Measurements from ENCODE around the gene ACTRT2.

Gene ACTRT2

DNA sequence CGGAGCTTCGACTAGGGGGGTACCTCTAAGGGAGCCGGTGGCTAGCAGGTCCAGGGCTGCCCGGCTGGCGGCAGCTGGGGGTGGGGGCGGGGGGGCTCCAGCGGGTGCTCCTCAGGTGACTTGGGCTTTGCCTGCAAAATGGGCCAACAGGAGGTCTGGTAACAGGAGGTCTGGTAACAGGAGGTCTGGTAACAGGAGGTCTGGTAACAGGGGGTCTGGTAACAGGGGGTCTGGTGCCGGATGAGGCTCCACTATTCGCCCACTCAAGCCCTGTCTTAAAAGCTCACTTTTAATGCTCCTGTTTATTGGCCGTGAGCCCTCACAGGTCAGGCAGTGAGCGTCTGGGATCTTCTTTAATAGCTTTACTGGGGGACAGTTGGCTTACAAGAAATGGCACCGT is 40.4 kb upstream of the ACTRT2 start:
- H3K4me3 ChIP-seq (ENCODE audit: low read depth, low read length), result no peak overlapping the region
- TF ChIP-seq, protein P1, sequence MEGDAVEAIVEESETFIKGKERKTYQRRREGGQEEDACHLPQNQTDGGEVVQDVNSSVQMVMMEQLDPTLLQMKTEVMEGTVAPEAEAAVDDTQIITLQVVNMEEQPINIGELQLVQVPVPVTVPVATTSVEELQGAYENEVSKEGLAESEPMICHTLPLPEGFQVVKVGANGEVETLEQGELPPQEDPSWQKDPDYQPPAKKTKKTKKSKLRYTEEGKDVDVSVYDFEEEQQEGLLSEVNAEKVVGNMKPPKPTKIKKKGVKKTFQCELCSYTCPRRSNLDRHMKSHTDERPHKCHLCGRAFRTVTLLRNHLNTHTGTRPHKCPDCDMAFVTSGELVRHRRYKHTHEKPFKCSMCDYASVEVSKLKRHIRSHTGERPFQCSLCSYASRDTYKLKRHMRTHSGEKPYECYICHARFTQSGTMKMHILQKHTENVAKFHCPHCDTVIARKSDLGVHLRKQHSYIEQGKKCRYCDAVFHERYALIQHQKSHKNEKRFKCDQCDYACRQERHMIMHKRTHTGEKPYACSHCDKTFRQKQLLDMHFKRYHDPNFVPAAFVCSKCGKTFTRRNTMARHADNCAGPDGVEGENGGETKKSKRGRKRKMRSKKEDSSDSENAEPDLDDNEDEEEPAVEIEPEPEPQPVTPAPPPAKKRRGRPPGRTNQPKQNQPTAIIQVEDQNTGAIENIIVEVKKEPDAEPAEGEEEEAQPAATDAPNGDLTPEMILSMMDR (IDR thresholded peaks at IDR 0.05; ENCODE audit: borderline replicate concordance, insufficient read depth, low read depth, low read length), result no peak

DNA sequence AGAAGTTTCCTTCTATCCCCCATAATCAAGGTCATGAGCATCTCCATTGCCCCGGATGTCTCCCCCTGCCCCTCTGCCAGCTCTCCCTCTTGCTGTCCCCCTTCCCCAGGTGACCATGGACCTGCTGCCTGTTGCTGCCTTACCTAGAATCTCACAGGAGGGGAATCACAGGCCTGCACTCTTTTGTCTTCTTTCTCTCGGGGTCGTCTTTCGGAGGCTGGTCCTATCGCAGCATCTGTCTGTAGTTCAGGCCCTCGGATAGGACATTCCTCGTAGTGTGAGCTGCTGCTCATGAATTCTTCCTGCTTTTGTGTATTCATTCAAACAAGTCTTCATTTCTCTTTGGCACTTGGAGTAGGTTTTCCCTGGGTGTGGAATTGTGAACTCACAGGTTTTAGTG is 39.9 kb upstream of the ACTRT2 start:
- TF ChIP-seq, protein P1 (IDR thresholded peaks at IDR 0.05; ENCODE audit: borderline replicate concordance, insufficient read depth, low read depth, low read length), result no peak

DNA sequence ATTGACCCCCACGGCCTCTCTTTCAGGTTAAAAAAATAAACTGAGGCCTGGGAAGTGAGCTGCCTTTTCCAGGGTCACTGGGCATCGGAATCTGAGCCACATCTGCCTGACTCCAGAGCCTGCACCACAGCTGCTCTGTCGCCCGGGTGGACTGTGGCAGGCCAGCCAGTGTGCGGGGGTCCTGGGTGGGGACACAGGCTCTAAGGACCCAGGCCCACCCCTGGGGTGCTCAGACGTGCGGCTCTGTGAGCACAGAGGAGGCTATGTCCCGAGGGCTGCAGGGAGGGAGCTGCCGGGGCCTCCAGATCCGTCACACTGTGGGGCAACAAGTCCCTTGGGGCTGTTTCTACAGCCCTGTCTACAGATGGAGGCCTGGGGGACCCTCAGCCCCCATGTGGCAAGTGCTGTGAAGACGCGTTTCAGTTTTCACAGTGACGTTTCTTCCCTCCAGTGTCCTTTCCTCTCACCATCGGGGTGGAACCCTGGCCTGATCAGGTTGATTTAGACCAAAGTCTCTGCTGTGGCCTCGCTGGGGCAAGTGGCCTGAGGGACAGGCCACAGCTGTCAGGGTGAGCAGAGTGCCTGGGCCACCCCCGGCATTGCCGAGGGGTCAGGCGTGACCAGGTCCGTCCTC is 39.2 kb upstream of the ACTRT2 start:
- TF ChIP-seq, protein P1 (IDR thresholded peaks at IDR 0.05; ENCODE audit: borderline replicate concordance, insufficient read depth, low read depth, low read length), result no peak
- H3K4me3 ChIP-seq (ENCODE audit: low read depth, low read length), result no peak overlapping the region

More for the DNA sequence above, 39.9 kb upstream of the ACTRT2 start:
- H3K4me3 ChIP-seq (ENCODE audit: low read depth, low read length), result no peak overlapping the region

DNA sequence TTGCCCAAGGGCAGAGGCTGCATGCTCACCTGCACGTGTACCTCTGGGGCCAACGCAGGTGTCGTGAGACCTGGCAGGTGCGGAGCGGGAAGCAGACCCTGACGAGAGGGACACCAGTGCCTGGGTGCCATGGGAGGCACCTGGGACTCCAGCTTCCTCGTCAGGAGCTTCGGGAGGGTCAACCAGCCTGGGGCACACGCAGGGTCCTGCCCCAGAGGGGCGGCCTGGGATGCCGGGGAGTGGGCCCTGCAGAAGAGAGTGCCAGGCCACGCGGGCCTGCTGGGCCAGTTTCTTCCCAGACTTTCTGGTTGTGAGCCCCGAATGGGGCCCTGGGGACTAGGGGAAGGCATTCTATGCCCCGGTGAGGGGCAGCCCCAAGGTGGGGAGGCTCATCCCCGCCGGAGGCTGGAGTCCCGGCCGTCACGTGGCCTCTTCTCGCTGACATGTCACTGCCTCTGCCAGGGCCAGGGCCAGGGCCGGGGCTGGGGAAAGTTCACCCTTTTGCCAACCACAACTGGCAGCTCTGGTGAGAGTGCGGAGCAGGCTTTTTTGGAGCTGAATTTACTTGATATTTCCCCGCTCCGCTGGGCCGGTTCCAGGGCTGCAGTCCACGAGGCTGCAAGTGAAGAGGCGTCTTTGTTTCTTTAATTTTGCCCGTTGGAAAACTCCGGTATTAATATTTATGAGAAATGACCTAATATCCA is 38.5 kb upstream of the ACTRT2 start:
- TF ChIP-seq, protein P1 (IDR thresholded peaks at IDR 0.05; ENCODE audit: borderline replicate concordance, insufficient read depth, low read depth, low read length), result no peak
- H3K4me3 ChIP-seq (ENCODE audit: low read depth, low read length), result no peak overlapping the region

DNA sequence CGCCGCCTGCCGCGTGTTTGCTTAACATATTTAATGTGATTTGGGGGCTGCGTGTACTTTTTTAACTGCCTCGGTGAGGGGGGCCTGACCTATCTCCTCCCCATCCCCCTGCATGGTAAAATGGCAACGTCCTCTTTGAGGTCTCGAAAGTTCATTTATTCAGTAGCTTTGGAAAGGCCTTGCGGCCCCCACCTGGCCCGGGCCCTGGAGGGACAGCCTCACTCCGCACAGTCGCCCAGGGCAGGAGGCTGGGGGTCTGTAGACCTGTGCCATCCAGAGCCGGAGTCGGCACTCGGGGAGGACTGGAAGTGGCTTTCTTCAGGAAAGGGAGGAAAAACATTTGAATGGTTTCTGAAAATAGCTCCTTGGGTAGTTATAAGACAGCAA is 38.0 kb upstream of the ACTRT2 start:
- H3K4me3 ChIP-seq (ENCODE audit: low read depth, low read length), result no peak overlapping the region
- TF ChIP-seq, protein P1 (IDR thresholded peaks at IDR 0.05; ENCODE audit: borderline replicate concordance, insufficient read depth, low read depth, low read length), result no peak

DNA sequence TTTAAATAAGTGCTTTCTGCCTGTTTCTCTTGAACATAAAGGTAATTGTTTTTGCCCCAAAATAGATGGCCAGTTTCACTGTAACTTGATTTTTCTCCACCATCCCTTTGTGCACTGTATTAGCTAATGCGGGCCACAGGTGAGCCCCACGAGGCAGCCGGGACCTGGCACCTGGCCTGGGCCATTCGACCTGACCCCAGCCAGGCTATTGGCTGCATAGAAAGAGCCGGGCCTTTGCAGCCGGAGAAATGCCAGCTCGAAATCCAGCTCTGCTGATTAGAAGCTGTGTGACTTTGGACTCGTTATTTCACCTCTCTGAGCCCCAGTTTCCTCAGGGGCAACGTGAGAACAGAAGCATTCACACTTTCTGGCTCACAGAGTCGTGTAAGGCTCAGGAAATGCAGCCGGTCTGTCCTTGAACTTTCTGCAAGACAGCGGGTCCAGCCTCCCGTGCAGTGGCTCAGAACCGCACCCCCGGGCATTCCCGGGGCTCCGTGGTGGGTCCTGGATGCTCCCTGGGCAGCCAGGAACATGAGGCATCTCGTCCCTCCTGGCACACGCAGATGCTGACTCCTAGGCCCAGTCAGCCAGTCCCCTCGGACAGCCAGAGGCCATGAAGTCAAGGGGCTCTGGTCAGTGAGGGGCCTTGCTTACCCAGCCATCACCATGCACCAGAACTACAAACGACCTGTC is 37.4 kb upstream of the ACTRT2 start:
- TF ChIP-seq, protein P1 (IDR thresholded peaks at IDR 0.05; ENCODE audit: borderline replicate concordance, insufficient read depth, low read depth, low read length), result no peak
- no peak overlapping the region for H3K4me3 ChIP-seq (ENCODE audit: low read depth, low read length)

All from GM12875 (cell line).